Spleen (tissue), 7 donors: ENCODE results near the gene ANKFY1.

Source experiments
- CTCF ChIP-seq, 11 experiments: fragments of 200-600 bp in 7 of 11; fragments of 450-650 bp in 4 of 11; sonication (generic) in 4 of 11; IDR thresholded peaks in 8 of 11; conservative IDR thresholded peaks in 3 of 11; 1 replicate in 7 of 11; 2 replicates in 4 of 11; pipeline versions ENCODE4 v1.4.0 to v1.8.0; 2016 to 2021; ENCODE audit warnings: antibody characterized with exemption in 11 of 11, inconsistent platforms in 4 of 11, mild to moderate bottlenecking in 1 of 11
- POLR2A ChIP-seq, 3 donors: fragments of 450-650 bp; IDR thresholded peaks; one replicate each; pipeline ENCODE4 v1.5.1; 2017; ENCODE audit warnings: antibody characterized with exemption in 3 of 3, mild to moderate bottlenecking in 1 of 3
- donor health status: DM: no; HTN: no; CAD: no; lungs with moderate emphysema.
- donor health status: DM: no; HTN: no; CAD: no.
- donor health status: DM: no; HTN: no; CAD: no.

GRCh38 chr17:4161967-4162305, 101.8 kb downstream of the ANKFY1 start:
- TF ChIP-seq CTCF (IDR thresholded peaks at IDR 0.05 in 8 of 11, conservative IDR thresholded peaks at IDR 0.05 in 3 of 11) (no peak), POLR2A (IDR thresholded peaks at IDR 0.05) (no peak)
